ENCODE results near the gene PKLR. TPM values are rescaled to one million over a fixed set of nuclear protein-coding genes. Genes with fewer than 3 reads are reported as not detected.

PKLR gene
- polyA plus RNA-seq, 1 experiment: not detected

- no peak for DNase-seq (ENCODE audit: low read depth, low spot score)
- Histone ChIP-seq H3K27ac (ENCODE audit: low read depth, low read length) (no peak overlapping the region), H3K9me3 (ENCODE audit: control insufficient read depth, insufficient read depth, low read length) (no peaks in the 10 kb centered on the region; the same call in 1 of the 2 replicates), H3K4me3 (ENCODE audit: low read depth, low read length) (no peak overlapping the region), H3K27me3 (ENCODE audit: control insufficient read depth, insufficient read depth, low read length) (no peaks in the 10 kb centered on the region)
- TF ChIP-seq, protein P1, sequence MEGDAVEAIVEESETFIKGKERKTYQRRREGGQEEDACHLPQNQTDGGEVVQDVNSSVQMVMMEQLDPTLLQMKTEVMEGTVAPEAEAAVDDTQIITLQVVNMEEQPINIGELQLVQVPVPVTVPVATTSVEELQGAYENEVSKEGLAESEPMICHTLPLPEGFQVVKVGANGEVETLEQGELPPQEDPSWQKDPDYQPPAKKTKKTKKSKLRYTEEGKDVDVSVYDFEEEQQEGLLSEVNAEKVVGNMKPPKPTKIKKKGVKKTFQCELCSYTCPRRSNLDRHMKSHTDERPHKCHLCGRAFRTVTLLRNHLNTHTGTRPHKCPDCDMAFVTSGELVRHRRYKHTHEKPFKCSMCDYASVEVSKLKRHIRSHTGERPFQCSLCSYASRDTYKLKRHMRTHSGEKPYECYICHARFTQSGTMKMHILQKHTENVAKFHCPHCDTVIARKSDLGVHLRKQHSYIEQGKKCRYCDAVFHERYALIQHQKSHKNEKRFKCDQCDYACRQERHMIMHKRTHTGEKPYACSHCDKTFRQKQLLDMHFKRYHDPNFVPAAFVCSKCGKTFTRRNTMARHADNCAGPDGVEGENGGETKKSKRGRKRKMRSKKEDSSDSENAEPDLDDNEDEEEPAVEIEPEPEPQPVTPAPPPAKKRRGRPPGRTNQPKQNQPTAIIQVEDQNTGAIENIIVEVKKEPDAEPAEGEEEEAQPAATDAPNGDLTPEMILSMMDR (IDR thresholded peaks at IDR 0.05; ENCODE audit: low read depth, low read length): no peak
- CTCF ChIA-PET: interaction anchor here (1.0 to 1.6 kb wide), 2 partner anchors 51 to 78 kb away, joined by 3 to 4 read pairs; no protein-coding TSS in a partner anchor
- POLR2A ChIA-PET: no interaction called here
Observed at GRCh38 chr1:155327981-155328380, 26.7 kb upstream of the PKLR start.

- POLR2A ChIA-PET: no interaction called here
- Histone ChIP-seq H3K27me3 (ENCODE audit: control insufficient read depth, insufficient read depth, low read length) (no peaks in the 10 kb centered on the region), H3K9me3 (ENCODE audit: control insufficient read depth, insufficient read depth, low read length) (no peaks in the 10 kb centered on the region; the same call in 1 of the 2 replicates), H3K27ac (ENCODE audit: low read depth, low read length) (no peak overlapping the region), H3K4me3 (ENCODE audit: low read depth, low read length) (no peak overlapping the region)
- TF ChIP-seq, protein P1 (IDR thresholded peaks at IDR 0.05; ENCODE audit: low read depth, low read length): no peak
- CTCF ChIA-PET: interaction anchor here (0.8 kb wide), 1 partner anchor 76 kb away, joined by 3 read pairs; no protein-coding TSS in a partner anchor
- no peak for DNase-seq (ENCODE audit: low read depth, low spot score)
Observed at GRCh38 chr1:155326631-155327037, 25.4 kb upstream of the PKLR start.

DNA sequence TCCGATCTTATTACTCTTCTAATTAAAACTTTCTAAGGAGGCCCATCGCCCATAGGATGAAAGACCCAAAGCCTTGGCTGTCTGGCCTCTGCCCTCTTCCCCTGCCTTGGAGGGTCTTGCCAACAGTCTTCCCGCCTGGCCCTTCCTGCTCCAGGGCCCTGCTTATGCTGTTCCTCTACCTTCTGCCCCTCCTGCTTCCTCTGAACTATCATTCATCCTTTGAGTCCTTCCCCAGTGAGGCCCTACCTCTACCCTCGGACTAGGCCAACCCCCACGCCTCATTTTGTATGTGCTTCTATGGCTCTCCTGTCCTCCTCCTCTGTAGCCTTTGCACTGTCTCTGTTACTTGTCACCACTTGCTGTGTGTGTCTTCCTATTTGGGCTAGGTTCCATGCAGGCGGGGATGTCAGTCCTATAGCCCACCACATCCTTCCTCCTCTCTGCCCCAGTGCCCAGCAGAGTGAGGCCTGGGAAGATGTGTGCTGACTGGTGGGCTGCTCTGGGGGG lies 24.8 kb upstream of the PKLR start:
- ChIA-PET CTCF (interaction anchor here (0.8 kb wide), 1 partner anchor 76 kb away, joined by 3 read pairs; no protein-coding TSS in a partner anchor), POLR2A (no interaction called here)
- Histone ChIP-seq H3K27ac (ENCODE audit: low read depth, low read length) (no peak overlapping the region), H3K9me3 (ENCODE audit: control insufficient read depth, insufficient read depth, low read length) (no peaks in the 10 kb centered on the region; the same call in 1 of the 2 replicates), H3K27me3 (ENCODE audit: control insufficient read depth, insufficient read depth, low read length) (no peaks in the 10 kb centered on the region), H3K4me3 (ENCODE audit: low read depth, low read length) (peak overlapping the region; percentile 82; the same call in 1 of the 2 replicates)
- TF ChIP-seq, protein P1 (IDR thresholded peaks at IDR 0.05; ENCODE audit: low read depth, low read length): no peak
- no peak for DNase-seq (ENCODE audit: low read depth, low spot score)

DNA sequence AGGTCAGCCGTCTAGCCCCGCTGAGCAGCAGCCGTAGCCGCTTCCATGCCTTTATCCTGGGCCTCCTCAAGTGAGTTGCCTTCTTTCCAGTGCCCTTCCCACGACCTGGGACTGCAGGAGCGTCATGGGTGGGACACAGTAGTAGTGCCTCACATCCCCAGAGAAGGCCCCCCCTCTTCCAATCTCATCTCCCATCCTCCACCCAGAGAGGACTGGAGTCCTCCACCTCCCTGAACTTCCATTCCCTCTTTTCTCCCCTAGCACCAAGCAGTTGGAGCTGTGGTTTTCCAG lies 24.3 kb upstream of the PKLR start:
- peak overlapping the region; percentile 82 for H3K4me3 ChIP-seq (ENCODE audit: low read depth, low read length)
- H3K27ac ChIP-seq (ENCODE audit: low read depth, low read length): peak overlapping the region; percentile 39
- no peak for DNase-seq (ENCODE audit: low read depth, low spot score)
- no peaks in the 10 kb centered on the region; the same call in 1 of the 2 replicates for H3K9me3 ChIP-seq (ENCODE audit: control insufficient read depth, insufficient read depth, low read length)
- TF ChIP-seq, protein P1 (IDR thresholded peaks at IDR 0.05; ENCODE audit: low read depth, low read length): no peak
- CTCF ChIA-PET: interaction anchor here (1.0 kb wide), 1 partner anchor 75 kb away, joined by 8 read pairs; no protein-coding TSS in a partner anchor
- no peaks in the 10 kb centered on the region for H3K27me3 ChIP-seq (ENCODE audit: control insufficient read depth, insufficient read depth, low read length)
- POLR2A ChIA-PET: interaction anchor here (0.6 kb wide), 1 partner anchor 31 kb away, joined by 7 read pairs; no protein-coding TSS in a partner anchor
